ENCODE measurements around the gene CCL7. TPM values are rescaled to one million over a fixed set of nuclear protein-coding genes. Genes with fewer than 3 reads are reported as not detected.
"Not testable (repeated sequence)": the region's sequence is repeated elsewhere in the genome, so short reads cannot be mapped to it uniquely, and the experiment has no call there.

The CCL7 gene
- total RNA-seq, 4 donors from 2014 or later: 1.5 TPM; not detected in 3

DNA sequence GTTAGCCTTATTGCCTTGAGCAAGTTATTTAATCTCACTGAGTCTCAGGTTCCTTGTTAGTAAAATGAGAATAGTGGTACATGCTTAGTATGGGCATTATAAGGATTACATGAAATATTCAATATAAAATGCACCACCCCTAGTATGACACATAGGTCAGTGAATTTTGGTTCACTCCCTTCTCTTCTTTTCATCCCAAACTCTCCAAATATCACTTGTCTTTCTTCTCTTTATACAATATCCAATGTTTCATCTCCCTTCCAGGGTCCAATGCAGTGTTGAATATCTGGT is 43.3 kb upstream of the CCL7 start:
- no peaks in the 10 kb centered on the region for H3K27me3 ChIP-seq
- H3K4me3 ChIP-seq: no peak overlapping the region
- H3K36me3 ChIP-seq: no peaks in the 10 kb centered on the region
- no peak for TF ChIP-seq POLR2A (IDR thresholded peaks at IDR 0.05)
- TF ChIP-seq, protein P1, sequence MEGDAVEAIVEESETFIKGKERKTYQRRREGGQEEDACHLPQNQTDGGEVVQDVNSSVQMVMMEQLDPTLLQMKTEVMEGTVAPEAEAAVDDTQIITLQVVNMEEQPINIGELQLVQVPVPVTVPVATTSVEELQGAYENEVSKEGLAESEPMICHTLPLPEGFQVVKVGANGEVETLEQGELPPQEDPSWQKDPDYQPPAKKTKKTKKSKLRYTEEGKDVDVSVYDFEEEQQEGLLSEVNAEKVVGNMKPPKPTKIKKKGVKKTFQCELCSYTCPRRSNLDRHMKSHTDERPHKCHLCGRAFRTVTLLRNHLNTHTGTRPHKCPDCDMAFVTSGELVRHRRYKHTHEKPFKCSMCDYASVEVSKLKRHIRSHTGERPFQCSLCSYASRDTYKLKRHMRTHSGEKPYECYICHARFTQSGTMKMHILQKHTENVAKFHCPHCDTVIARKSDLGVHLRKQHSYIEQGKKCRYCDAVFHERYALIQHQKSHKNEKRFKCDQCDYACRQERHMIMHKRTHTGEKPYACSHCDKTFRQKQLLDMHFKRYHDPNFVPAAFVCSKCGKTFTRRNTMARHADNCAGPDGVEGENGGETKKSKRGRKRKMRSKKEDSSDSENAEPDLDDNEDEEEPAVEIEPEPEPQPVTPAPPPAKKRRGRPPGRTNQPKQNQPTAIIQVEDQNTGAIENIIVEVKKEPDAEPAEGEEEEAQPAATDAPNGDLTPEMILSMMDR (IDR thresholded peaks at IDR 0.05): no peak
- TF ChIP-seq POLR2AphosphoS5 (IDR thresholded peaks at IDR 0.05): no peak
- no peak for TF ChIP-seq EP300 (IDR thresholded peaks at IDR 0.05)
- DNase-seq (ENCODE audit: low spot score in 2 of 2): no peak
- H3K9me3 ChIP-seq: no peaks in the 10 kb centered on the region
- no peak overlapping the region for H3K27ac ChIP-seq
- H3K4me1 ChIP-seq: peaks cover 14% of the 10 kb centered on the region

- H3K27ac ChIP-seq; DNase-seq (ENCODE audit: low spot score in 2 of 2): not testable (repeated sequence)
These were observed 42.7 kb upstream of the CCL7 start for GRCh38 chr17:34227293-34227692.

DNA sequence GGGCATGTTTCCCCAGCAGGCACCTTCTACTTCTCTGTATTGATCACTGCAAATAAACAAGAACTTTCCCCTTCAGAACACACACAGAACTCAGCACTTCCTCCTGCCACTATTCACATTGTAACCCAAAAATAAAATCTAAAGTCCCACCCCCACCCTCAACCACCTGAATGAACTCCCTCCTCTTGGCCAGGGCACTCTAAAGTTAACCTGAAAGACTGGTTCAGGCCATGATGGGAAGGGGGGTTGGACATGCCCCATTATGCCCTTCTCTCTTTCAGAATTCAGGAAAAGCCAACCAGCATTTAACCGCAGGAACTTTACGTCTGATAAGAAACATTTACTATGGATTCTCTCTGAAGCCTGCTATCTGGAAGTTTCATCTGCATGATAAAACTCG is 42.3 kb upstream of the CCL7 start:
- H3K9me3 ChIP-seq: no peaks in the 10 kb centered on the region
- peaks cover 14% of the 10 kb centered on the region for H3K4me1 ChIP-seq
- WGBS: 65% methylated on average over 3 of the region's 3 CpGs
- TF ChIP-seq POLR2AphosphoS5 (IDR thresholded peaks at IDR 0.05): no peak
- TF ChIP-seq, protein P1 (IDR thresholded peaks at IDR 0.05): no peak
- TF ChIP-seq EP300 (IDR thresholded peaks at IDR 0.05): no peak
- no peak for TF ChIP-seq POLR2A (IDR thresholded peaks at IDR 0.05)
- H3K4me3 ChIP-seq: no peak overlapping the region
- no peaks in the 10 kb centered on the region for H3K36me3 ChIP-seq
- no peak overlapping the region for H3K27ac ChIP-seq
- no peak for DNase-seq (ENCODE audit: low spot score in 2 of 2)
- no peaks in the 10 kb centered on the region for H3K27me3 ChIP-seq

More at GRCh38 chr17:34227293-34227692, 42.7 kb upstream of the CCL7 start:
- H3K4me3 ChIP-seq, H3K27me3 ChIP-seq, H3K9me3 ChIP-seq, H3K36me3 ChIP-seq: not testable (repeated sequence)
- peaks cover 14% of the 10 kb centered on the region for H3K4me1 ChIP-seq
- 75% methylated on average over 2 of the region's 2 CpGs for WGBS

DNA sequence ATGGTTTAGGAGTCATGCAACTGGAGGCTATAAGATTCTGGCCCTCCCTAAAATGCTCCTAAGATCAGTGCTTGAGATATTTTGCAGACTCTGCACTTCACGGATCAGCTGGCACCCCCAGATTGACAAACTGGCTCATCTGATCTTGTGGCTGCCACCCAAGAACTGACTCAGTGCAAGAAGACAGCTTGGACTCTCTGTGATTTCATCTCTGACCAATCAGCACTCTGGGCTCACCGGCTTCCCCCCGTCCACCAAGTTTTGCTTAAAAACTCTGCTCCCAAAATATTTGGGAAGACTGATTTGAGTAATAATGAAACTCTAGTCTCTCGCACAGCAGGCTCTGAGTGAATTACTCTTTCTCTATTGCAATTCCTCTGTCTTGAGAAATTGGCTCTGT is 41.2 kb upstream of the CCL7 start:
- H3K36me3 ChIP-seq: no peaks in the 10 kb centered on the region
- no peaks in the 10 kb centered on the region for H3K9me3 ChIP-seq
- no peak for DNase-seq (ENCODE audit: low spot score in 2 of 2)
- peaks cover 9% of the 10 kb centered on the region for H3K4me1 ChIP-seq
- H3K27me3 ChIP-seq: no peaks in the 10 kb centered on the region
- H3K4me3 ChIP-seq: no peak overlapping the region
- TF ChIP-seq EP300 (IDR thresholded peaks at IDR 0.05) (no peak), POLR2AphosphoS5 (IDR thresholded peaks at IDR 0.05) (no peak), POLR2A (IDR thresholded peaks at IDR 0.05) (no peak)
- TF ChIP-seq, protein P1 (IDR thresholded peaks at IDR 0.05): no peak
- WGBS: 61% methylated on average over 4 of the region's 4 CpGs
- no peak overlapping the region for H3K27ac ChIP-seq

DNA sequence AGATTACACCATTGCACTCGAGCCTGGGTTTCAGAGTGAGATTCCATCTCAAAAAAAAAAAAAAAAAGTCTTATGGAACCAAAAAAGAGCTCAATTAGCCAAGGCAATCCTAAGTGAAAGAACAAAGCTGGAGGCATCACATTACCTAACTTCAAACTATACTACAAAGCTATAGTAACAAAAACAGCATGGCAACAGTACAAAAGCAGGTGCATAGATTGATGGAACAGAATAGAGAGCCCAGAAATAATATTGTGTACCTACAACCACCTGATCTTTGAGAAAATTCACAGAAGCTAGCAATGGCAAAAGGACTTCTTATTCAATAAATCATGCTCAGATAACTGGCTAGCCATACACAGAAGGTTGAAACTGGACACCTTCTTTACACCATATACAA is 39.7 kb upstream of the CCL7 start:
- Histone ChIP-seq H3K4me3 (no peak overlapping the region), H3K36me3 (no peaks in the 10 kb centered on the region), H3K9me3 (no peaks in the 10 kb centered on the region), H3K27ac (no peak overlapping the region), H3K27me3 (no peaks in the 10 kb centered on the region), H3K4me1 (peaks cover 24% of the 10 kb centered on the region)
- TF ChIP-seq, protein P1 (IDR thresholded peaks at IDR 0.05): no peak
- no peak for TF ChIP-seq POLR2A (IDR thresholded peaks at IDR 0.05)
- TF ChIP-seq POLR2AphosphoS5 (IDR thresholded peaks at IDR 0.05): no peak
- no peak for TF ChIP-seq EP300 (IDR thresholded peaks at IDR 0.05)
- DNase-seq (ENCODE audit: low spot score in 2 of 2): no peak
- 70% methylated on average over 1 of the region's 1 CpG for WGBS

GRCh38 chr17:34234616-34235015 is 35.4 kb upstream of the CCL7 start:
- no peak overlapping the region for H3K4me3 ChIP-seq
- TF ChIP-seq, protein P1 (IDR thresholded peaks at IDR 0.05): no peak
- no peak for TF ChIP-seq POLR2AphosphoS5 (IDR thresholded peaks at IDR 0.05)
- no peak for TF ChIP-seq POLR2A (IDR thresholded peaks at IDR 0.05)
- no peak for TF ChIP-seq EP300 (IDR thresholded peaks at IDR 0.05)
- WGBS: 97% methylated on average over 3 of the region's 3 CpGs
- H3K9me3 ChIP-seq: no peaks in the 10 kb centered on the region
- H3K27ac ChIP-seq: peak overlapping the region; percentile 51
- H3K36me3 ChIP-seq: no peaks in the 10 kb centered on the region
- peaks cover 54% of the 10 kb centered on the region for H3K4me1 ChIP-seq
- H3K27me3 ChIP-seq: no peaks in the 10 kb centered on the region
- no peak for DNase-seq (ENCODE audit: low spot score in 2 of 2)

All from suprapubic skin (tissue), 4 donors.